GDM1 (cell line): ENCODE measurements around the gene ADRA2B.
"Not testable (repeated sequence)": the region's sequence is repeated elsewhere in the genome, so short reads cannot be mapped to it uniquely, and the experiment has no call there.

Source experiments
- DNase-seq: peaks from one replicate; lab custom pipeline; 2025; lab: John Stamatoyannopoulos, UW

The ADRA2B gene

GRCh38 chr2:96116424-96116878 lies at the start of gene ADRA2B:
ADRA2B (minus strand) TSS chr2:96116571; CDS start chr2:96116149, 422 bp downstream.
- no peak for DNase-seq

- no peak for DNase-seq
Observed at GRCh38 chr2:96164459-96165184, 48.3 kb upstream of the ADRA2B start.

- no peak for DNase-seq
Observed at GRCh38 chr2:96163768-96164429, 47.5 kb upstream of the ADRA2B start.

- no peak for DNase-seq
Observed at GRCh38 chr2:96163415-96163767, 47.0 kb upstream of the ADRA2B start.

- DNase-seq: no peak
Observed at GRCh38 chr2:96161898-96162297, 45.5 kb upstream of the ADRA2B start.

GRCh38 chr2:96160366-96160765 lies 44.0 kb upstream of the ADRA2B start:
- DNase-seq: not testable (repeated sequence)

- no peak for DNase-seq
Observed at GRCh38 chr2:96159084-96159830, 42.9 kb upstream of the ADRA2B start.

GRCh38 chr2:96158554-96158940 lies 42.2 kb upstream of the ADRA2B start:
- DNase-seq: no peak

GRCh38 chr2:96157649-96158553 lies 41.5 kb upstream of the ADRA2B start:
- DNase-seq: no peak

- DNase-seq: no peak
Observed at GRCh38 chr2:96156926-96157648, 40.7 kb upstream of the ADRA2B start.

GRCh38 chr2:96156011-96156820 lies 39.8 kb upstream of the ADRA2B start:
- DNase-seq: no peak

GRCh38 chr2:96154506-96155380 lies 38.4 kb upstream of the ADRA2B start:
- DNase-seq: no peak

- no peak for DNase-seq
Observed at GRCh38 chr2:96153991-96154431, 37.6 kb upstream of the ADRA2B start.

- DNase-seq: no peak
Observed at GRCh38 chr2:96153291-96153713, 36.9 kb upstream of the ADRA2B start.

GRCh38 chr2:96152304-96153161 lies 36.2 kb upstream of the ADRA2B start:
- DNase-seq: no peak

- DNase-seq: no peak
Observed at GRCh38 chr2:96151595-96152303, 35.4 kb upstream of the ADRA2B start.

GRCh38 chr2:96150791-96151594 lies 34.6 kb upstream of the ADRA2B start:
- no peak for DNase-seq
